ENCODE data around the gene ARHGAP15. TPM values are rescaled to one million over a fixed set of nuclear protein-coding genes. Genes with fewer than 3 reads are reported as not detected.

Gene ARHGAP15
- total and polyA plus RNA-seq, 12 donors = 4.7 to 33.8 (median 10.4) TPM

- Histone ChIP-seq H3K9me3 (replicated peaks in 1 of 3) (no peaks in the 10 kb centered on the region), H3K4me3 (no peak overlapping the region), H3K27me3 (no peaks in the 10 kb centered on the region), H3K4me1 (replicated peaks in 1 of 2) (no peaks in the 10 kb centered on the region), H3K27ac (no peak overlapping the region), H3K36me3 (replicated peaks in 1 of 2) (no peaks in the 10 kb centered on the region)
- intact Hi-C loops (cut with DNase I) = no loop called here
- TF ChIP-seq CTCF (IDR thresholded peaks at IDR 0.05) (no peak), POLR2A (IDR thresholded peaks at IDR 0.05) (no peak)
- 51 to 62% (median 61%) methylated on average over 3 of the region's 3 CpGs for WGBS, 4 donors
- no peak for DNase-seq
These were observed 687.7 kb downstream of the ARHGAP15 start for GRCh38 chr2:143816916-143817315.

Small RNA genes within 50 kb of the gene (small RNA-seq; reads per million reads assigned to genes)
- 0 reads per million in 2 donors for gene MTND4LP12

All from adrenal gland (tissue), 12 donors.